ENCODE measurements around the gene CNTNAP2. TPM values are rescaled to one million over a fixed set of nuclear protein-coding genes. Genes with fewer than 3 reads are reported as not detected.

CNTNAP2 gene
- total and polyA plus RNA-seq, 9 of the 15 experiments (the other 6 are each of a cell fraction or from before 2014, with no cell fraction given), result 0.04 to 0.62 (median 0.09) TPM; not detected in 4

DNA sequence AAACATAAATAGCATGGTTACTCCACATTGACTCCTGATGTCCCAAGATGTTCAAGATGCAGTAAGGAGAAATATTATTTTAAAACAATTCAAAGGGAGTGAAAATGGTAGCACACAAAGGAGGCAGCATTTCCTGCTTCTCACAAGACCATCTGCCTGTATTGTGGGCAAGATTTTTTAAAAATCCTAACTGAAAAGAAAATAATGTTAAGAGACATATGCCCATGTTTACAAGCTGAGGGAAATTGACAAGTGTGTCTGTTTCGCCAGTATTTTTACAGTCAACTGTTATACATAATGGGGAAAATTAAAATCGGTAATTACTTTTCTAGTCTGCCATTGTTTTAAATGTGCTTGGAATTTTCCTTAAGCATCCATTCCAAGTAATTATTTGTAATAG is 1827.7 kb downstream of the CNTNAP2 start:
- FAIRE-seq (no peak), ATAC-seq (no peak)

GRCh38 chr7:147952918-147953317 is 1836.3 kb downstream of the CNTNAP2 start:
- no peaks in the 10 kb centered on the region for H3K27me3 ChIP-seq (ENCODE audit: control insufficient read depth in 2 of 2, insufficient read depth in 2 of 2, low read length in 2 of 2)
- FAIRE-seq, result no peak
- no TSS peak for BruUV-seq (replicated peaks)
- TF ChIP-seq ETV5 (CRISPR knock-in tag; IDR thresholded peaks at IDR 0.05; ENCODE audit: low read depth) (no peak), MAFG (tag; conservative IDR thresholded peaks at IDR 0.05) (peak; percentile 50), KDM2B (CRISPR knock-in tag; IDR thresholded peaks at IDR 0.05) (no peak), STAT5A (IDR thresholded peaks at IDR 0.05; ENCODE audit: borderline replicate concordance, low read length) (no peak), C11orf30 (IDR thresholded peaks at IDR 0.05; ENCODE audit: low read depth) (peak; percentile 35; the same call in 1 of the 2 replicates), HMG20A (CRISPR knock-in tag; conservative IDR thresholded peaks at IDR 0.05) (no peak), KLF13 (tag; IDR thresholded peaks at IDR 0.05; ENCODE audit: borderline replicate concordance, low read depth) (no peak), TCF3 (CRISPR knock-in tag; IDR thresholded peaks at IDR 0.05) (no peak), MAFK (IDR thresholded peaks at IDR 0.05; ENCODE audit: low read length) (peak; percentile 67), ZNF785 (CRISPR knock-in tag; IDR thresholded peaks at IDR 0.05) (no peak), SREBF1 (IDR thresholded peaks at IDR 0.05; ENCODE audit: borderline replicate concordance, low read depth, low read length) (no peak), ZNF316 (IDR thresholded peaks at IDR 0.05) (peak; percentile 71)
- TF ChIP-seq, protein P1, sequence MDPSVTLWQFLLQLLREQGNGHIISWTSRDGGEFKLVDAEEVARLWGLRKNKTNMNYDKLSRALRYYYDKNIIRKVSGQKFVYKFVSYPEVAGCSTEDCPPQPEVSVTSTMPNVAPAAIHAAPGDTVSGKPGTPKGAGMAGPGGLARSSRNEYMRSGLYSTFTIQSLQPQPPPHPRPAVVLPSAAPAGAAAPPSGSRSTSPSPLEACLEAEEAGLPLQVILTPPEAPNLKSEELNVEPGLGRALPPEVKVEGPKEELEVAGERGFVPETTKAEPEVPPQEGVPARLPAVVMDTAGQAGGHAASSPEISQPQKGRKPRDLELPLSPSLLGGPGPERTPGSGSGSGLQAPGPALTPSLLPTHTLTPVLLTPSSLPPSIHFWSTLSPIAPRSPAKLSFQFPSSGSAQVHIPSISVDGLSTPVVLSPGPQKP (CRISPR knock-in tag; IDR thresholded peaks at IDR 0.05), result no peak

More for the DNA sequence above, 1827.7 kb downstream of the CNTNAP2 start:
- in situ Hi-C loops (cut with MboI) (no loop called here), intact Hi-C loops (cut with micrococcal nuclease) (no loop called here)
- no peak for TF ChIP-seq FOSL1 (tag; conservative IDR thresholded peaks at IDR 0.05)
- no peak for TF ChIP-seq ZNF197 (CRISPR knock-in tag; IDR thresholded peaks at IDR 0.05; ENCODE audit: low read depth)
- TF ChIP-seq, protein P2, sequence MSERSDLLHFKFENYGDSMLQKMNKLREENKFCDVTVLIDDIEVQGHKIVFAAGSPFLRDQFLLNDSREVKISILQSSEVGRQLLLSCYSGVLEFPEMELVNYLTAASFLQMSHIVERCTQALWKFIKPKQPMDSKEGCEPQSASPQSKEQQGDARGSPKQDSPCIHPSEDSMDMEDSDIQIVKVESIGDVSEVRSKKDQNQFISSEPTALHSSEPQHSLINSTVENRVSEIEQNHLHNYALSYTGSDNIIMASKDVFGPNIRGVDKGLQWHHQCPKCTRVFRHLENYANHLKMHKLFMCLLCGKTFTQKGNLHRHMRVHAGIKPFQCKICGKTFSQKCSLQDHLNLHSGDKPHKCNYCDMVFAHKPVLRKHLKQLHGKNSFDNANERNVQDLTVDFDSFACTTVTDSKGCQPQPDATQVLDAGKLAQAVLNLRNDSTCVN (CRISPR knock-in tag; IDR thresholded peaks at IDR 0.05), result no peak
- TF ChIP-seq TCF7 (IDR thresholded peaks at IDR 0.05; ENCODE audit: borderline replicate concordance), result no peak
- no peak for TF ChIP-seq EGR1 (conservative IDR thresholded peaks at IDR 0.05)
- TF ChIP-seq ZNF785 (CRISPR knock-in tag; IDR thresholded peaks at IDR 0.05), result no peak
- TF ChIP-seq ESRRA (IDR thresholded peaks at IDR 0.05; ENCODE audit: borderline replicate concordance, low read depth), result no peak
- TF ChIP-seq POLR3A (IDR thresholded peaks at IDR 0.05; ENCODE audit: borderline replicate concordance, extremely low read depth, insufficient read depth, insufficient read length), result no peak
- TF ChIP-seq ETV1 (tag; conservative IDR thresholded peaks at IDR 0.05; ENCODE audit: low read depth), result no peak
- no peaks in the 10 kb centered on the region for H3K4me1 ChIP-seq (replicated peaks in 1 of 2; ENCODE audit: control insufficient read depth in 2 of 2, insufficient read depth in 2 of 2, low read length in 2 of 2)
- no peak overlapping the region for H3K4me3 ChIP-seq
- ChIA-PET CTCF (ENCODE audit: low intra/inter-chr PET ratio) (no interaction called here), POLR2A (no interaction called here)
- H3K36me3 ChIP-seq (ENCODE audit: control insufficient read depth, insufficient read depth, low read length), result no peaks in the 10 kb centered on the region
- DNase-seq (ENCODE audit: extremely low read depth in 1 of 4, low spot score in 3 of 4), result no peak
- H4K20me1 ChIP-seq (replicated peaks; ENCODE audit: control insufficient read depth, insufficient read depth, low read length), result no peaks in the 10 kb centered on the region
- no TSS peak for BruUV-seq (replicated peaks)
- H3K27me3 ChIP-seq (ENCODE audit: control insufficient read depth in 2 of 2, insufficient read depth in 2 of 2, low read length in 2 of 2), result no peaks in the 10 kb centered on the region
- no peak overlapping the region for H3K27ac ChIP-seq (ENCODE audit: extremely low read depth, low read depth, low read length)
- H3K9ac ChIP-seq (ENCODE audit: insufficient read depth in 1 of 2, low read depth in 2 of 2, low read length in 2 of 2), result no peak overlapping the region
- no peaks in the 10 kb centered on the region for H3K9me1 ChIP-seq (ENCODE audit: control insufficient read depth, insufficient read depth, low read length)
- H2AFZ ChIP-seq (ENCODE audit: low read depth, low read length), result no peak overlapping the region
- H3K79me2 ChIP-seq (ENCODE audit: control insufficient read depth, insufficient read depth, low read length), result no peaks in the 10 kb centered on the region
- WGBS (ENCODE audit: insufficient coverage, low coverage, missing lambda C conversion rate), result 0% methylated on average over 2 of the region's 2 CpGs
- H3K4me2 ChIP-seq (ENCODE audit: insufficient read depth, low read length), result no peak overlapping the region
- 0 out of 2 replicates have a peak, but pooled peaks cover 2% of the 10 kb centered on the region for H3K9me3 ChIP-seq (replicated peaks; ENCODE audit: control insufficient read depth, insufficient read depth, low read depth, low read length)

More at GRCh38 chr7:147952918-147953317, 1836.3 kb downstream of the CNTNAP2 start:
- Histone ChIP-seq H3K79me2 (ENCODE audit: control insufficient read depth, insufficient read depth, low read length) (no peaks in the 10 kb centered on the region), H4K20me1 (replicated peaks; ENCODE audit: control insufficient read depth, insufficient read depth, low read length) (no peaks in the 10 kb centered on the region), H3K27ac (ENCODE audit: extremely low read depth, low read depth, low read length) (no peak overlapping the region), H3K4me1 (replicated peaks in 1 of 2; ENCODE audit: control insufficient read depth in 2 of 2, insufficient read depth in 2 of 2, low read length in 2 of 2) (no peaks in the 10 kb centered on the region), H3K9me3 (replicated peaks; ENCODE audit: control insufficient read depth, insufficient read depth, low read depth, low read length) (no peaks in the 10 kb centered on the region; the same call in 1 of the 2 replicates), H3K9ac (ENCODE audit: insufficient read depth in 1 of 2, low read depth in 2 of 2, low read length in 2 of 2) (no peak overlapping the region), H3K36me3 (ENCODE audit: control insufficient read depth, insufficient read depth, low read length) (no peaks in the 10 kb centered on the region), H3K4me2 (ENCODE audit: insufficient read depth, low read length) (no peak overlapping the region), H3K9me1 (ENCODE audit: control insufficient read depth, insufficient read depth, low read length) (no peaks in the 10 kb centered on the region), H3K4me3 (no peak overlapping the region), H2AFZ (ENCODE audit: low read depth, low read length) (no peak overlapping the region)
- ChIA-PET POLR2A (no interaction called here), CTCF (ENCODE audit: low intra/inter-chr PET ratio) (no interaction called here)
- ATAC-seq (no peak), DNase-seq (ENCODE audit: extremely low read depth in 1 of 4, low spot score in 3 of 4) (no peak)
- WGBS (ENCODE audit: insufficient coverage, low coverage, missing lambda C conversion rate), result 0% methylated on average over 6 of the region's 6 CpGs
- in situ Hi-C loops (cut with MboI), result no loop called here
- intact Hi-C loops (cut with micrococcal nuclease), result no loop called here
